ENCODE measurements around the gene TMEM187.

Gene TMEM187

DNA sequence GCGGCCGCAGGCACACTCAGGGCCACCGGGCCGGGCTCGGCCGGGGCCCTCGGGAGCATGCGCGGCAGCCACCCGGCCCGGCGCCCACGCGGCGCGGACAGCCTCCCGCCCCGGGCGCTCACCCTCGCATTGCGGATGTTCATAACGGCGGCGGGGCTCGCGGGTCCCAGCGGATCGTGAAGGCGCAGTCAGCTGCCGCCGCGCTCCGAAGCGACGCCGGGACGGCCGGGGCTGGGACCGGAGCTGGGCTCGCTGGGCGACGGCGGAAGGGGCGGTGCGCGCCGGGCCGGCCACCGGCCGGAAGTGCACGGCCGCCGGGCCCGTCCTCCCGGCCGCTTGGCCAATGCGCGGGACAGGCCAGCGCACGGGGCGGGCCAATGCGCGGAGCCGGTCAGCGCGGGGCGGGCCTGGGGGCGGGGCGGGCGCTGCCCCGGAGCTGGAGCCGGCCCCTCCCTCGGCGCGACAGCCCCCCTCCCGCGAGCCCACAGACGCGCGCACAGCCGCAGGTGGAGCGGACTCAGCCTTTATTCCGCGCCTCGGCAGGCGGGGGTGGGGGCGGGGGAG, 37.7 kb upstream of the TMEM187 start, which contains the start of gene NAA10:
Gene NAA10, minus strand, starts transcription at position 276 of the 564 bp plus-strand sequence. Its CDS starts 133 bp downstream, at position 143.
- in situ Hi-C loops (cut with HindIII; ENCODE audit: low sequenced_read_pairs) = no loop called here

DNA sequence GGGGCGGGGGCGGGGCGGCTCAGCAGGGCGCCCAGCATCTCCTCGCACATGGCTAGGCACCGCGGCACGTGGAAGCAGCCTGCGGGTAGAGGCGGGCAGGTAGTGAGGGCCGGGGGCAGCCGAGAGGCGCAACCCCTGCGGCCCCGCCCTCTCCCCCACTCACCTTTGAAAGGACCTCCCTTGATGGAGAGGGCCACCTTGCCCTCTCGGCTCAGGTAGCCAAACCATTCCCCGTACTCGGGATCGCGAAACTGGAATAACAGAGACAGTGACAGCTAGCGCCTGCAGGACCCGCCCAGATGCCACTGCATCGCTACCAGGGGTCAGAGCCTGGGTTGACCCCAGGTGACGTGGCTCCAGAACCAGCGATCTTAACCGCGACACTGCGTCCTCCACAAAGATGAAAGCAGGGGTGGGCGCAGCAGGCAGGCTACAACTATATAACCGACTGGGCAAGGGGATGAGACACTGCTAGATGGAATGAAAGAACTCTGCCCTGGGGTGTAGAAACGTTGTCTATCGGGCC, 37.2 kb upstream of the TMEM187 start:
- in situ Hi-C loops (cut with HindIII; ENCODE audit: low sequenced_read_pairs) = no loop called here

DNA sequence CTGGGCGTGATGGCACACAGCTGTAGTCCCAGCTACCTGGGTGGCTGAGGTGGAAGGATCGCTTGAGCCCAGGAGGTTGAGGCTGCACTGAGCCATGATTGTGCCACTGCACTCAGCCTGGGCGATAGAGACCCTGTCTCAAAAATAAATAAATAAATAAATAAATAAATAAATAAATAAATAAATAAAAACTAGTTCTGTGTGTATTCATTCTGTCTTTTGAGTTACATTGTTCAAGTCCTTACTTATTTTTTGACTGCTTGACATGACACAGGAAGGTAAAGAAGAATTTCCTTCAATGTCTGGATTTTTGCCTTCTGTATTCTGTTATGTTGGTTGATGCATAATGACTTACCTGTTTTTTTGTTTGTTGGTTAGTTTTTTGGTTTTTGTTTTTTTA, 35.5 kb upstream of the TMEM187 start:
- in situ Hi-C loops (cut with HindIII; ENCODE audit: low sequenced_read_pairs) = no loop called here

DNA sequence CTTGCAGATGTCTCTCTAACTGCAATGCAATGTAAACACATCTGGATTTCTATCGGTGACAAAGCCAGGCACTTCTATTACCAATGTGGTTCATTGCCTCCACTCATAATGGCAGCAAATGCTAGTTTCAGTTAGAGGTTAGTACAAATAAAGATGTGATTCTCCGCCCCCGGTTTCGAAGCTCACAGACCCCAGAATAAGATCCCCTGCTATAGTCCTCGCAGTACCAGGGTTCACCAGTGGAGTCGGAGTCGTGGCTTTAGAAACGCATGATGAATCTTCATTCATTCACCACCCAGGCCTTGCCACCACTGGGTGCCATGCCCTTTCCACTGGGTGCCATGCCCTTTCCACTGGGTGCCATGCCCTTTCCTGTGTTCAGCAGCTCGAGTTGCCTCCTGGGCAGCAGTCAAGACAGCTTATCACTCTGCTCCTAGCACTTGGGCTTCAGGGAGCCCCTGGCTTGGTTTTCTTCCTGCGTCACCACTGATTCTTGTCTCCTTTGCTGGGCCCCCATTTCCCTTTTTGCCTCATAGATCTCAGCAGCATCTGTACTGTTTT, 34.2 kb upstream of the TMEM187 start:
- in situ Hi-C loops (cut with HindIII; ENCODE audit: low sequenced_read_pairs) = no loop called here

DNA sequence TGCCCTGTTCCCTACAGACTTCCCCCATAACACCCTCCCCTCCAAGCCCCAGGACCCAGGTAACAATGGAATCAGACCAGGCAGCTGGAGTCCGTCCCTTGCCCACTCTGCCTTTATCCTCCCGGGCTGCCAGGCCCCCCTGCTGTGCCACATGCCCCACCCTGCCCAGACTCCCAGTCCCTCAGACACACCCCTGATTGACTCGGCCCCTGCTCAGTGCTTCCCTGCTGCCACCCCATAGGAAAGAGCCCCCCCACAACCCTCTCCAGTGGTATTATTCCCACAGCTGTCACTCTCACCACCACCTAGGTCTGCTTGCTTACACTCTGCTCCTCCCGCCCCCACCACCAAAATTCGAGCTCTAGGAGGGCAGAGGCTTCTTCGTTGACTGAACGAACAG, 33.0 kb upstream of the TMEM187 start:
- in situ Hi-C loops (cut with HindIII; ENCODE audit: low sequenced_read_pairs) = no loop called here

DNA sequence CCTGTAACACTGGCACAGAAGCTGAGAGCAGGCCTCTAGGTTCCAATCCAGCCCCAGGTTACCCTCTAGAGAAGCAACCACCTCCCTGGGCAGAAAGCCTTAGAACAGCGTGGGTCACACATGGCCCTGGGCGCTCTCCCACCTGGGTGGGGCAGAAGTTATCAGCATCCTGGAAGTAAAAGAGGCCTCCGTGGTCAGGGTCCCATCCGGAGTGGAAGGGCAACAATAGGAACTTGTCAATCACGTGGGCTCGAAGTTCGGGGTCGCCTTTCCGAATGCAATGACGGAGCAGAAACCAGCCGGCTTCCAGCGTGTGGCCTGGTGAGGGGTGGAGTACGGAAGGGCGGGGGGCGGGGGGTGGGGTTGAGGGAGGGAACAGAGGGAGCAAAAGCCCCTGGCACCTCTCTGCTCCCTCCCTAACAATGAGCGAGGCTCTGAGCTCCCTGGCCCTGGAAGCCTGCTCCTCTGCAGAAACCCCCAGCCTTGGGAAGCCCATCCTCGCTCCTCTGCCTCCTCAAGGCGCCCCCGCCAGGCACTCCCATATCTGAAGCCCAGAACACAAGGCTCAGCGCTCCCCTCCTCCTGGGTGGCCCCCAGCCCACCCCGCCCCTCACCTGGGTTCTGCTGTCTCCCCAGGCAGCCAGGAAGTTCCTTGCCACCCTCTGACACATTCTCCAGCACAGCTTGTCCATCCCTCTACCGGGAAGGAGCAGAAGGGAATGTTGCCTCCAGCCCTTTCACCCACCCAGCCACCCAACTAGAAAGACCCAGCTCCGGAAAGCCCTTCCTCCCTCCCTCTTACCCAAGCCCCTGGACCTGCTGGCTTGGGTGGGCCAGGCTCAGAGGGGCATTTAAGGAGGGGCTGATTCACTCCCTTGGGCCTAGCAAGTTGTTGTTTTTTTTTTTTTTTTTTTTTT, 31.0 kb upstream of the TMEM187 start:
- in situ Hi-C loops (cut with HindIII; ENCODE audit: low sequenced_read_pairs) = no loop called here

DNA sequence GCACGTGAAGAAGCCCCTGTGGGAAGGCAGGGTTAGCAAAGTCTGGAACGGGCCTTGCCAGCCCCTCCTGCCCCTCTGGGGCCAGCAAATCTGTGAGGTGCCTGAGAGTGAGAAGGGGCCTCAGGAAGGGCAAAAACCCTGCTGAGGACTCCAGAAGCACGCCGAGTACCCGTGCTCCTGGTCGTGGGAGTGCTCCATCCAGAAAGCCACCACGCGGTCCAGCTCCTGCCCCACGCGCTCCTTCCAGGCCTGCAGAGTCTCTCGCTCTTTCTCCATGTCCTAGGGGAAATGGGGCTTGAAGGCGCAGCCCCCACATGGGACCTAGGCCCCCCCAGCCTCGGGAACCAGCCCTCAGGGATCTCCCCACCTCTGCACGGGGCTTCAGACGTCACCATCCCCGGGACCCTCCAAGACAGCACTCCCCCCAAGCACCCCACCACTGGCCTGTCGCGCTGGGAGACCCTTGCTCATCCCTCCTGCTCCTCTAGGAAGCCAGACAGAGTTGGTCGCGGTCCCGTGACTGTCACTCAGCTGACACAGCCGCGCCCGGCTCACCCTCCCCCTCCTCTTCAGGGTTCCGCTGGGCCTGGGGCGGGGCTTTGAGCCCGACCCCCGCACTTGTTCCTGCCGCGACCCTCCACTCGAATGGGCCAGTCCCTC, 28.3 kb upstream of the TMEM187 start, which contains the start of gene RENBP:
Gene RENBP, minus strand, starts transcription at position 504 of the 660 bp plus-strand sequence. Its CDS starts 33 bp downstream, at position 471.
- in situ Hi-C loops (cut with HindIII; ENCODE audit: low sequenced_read_pairs) = no loop called here

DNA sequence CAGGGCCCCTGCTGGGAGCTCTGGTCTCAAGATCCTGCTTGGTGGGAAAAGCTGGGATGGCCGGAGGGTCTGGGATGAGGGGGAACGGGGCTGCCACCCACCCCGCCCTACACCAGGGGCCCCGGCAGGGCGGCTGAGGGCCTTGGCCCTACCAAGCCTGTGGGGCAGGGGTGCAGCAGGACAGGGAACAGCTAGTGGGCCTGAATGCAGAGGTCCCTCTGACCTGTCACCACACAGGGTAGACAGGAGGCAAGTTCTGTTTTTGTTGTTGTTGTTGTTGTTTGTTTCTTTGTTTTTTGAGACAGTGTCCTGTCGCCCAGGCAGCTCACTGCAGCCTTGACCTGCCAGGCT, 27.8 kb upstream of the TMEM187 start:
- in situ Hi-C loops (cut with HindIII; ENCODE audit: low sequenced_read_pairs) = no loop called here

DNA sequence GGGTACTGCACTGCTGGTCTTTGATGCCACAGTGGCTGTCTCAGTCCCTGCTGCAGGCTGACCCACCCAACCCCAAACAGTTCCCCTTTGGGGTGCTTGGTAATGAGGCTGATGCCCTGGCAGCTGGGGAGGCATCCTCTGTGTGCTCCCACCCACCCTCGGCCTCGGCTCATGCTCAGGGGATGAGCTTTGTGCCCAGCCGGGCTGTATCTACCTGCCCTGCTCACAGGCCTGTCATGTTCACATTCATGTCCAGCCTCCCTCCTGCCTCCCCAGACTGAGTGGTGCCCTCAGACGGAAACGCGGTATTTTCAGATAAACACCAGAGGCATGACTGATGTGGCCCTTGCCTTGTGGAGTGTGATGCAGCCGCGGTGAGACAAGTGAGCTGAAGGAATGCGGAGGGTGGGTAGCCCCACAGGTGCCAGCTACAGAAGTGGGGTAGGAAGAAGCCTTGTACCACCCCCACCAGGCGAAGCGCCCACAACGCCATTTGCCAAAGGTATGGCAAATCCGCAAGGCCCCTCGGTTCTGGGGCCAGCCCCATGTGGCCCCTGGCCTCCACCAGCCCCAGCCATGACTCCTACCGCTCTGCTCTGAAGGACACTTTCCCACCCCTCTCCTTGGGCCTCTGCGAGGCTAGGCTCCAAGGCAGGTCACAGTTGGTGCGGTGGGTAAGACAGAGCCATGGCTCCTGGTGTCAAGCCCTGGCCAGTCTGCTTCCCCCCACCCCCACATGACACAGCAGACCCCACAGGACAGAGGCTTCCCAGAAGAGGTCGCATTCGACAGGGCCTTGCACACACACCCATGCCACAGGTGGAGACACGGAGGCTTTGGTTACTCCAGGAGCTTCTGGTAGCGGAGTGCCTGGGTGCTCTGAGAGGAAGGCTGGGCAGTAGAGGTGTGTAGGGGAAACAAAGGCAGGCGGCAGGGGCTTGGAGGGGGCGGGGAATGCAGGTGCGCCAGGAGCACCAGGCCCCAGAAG, 26.3 kb upstream of the TMEM187 start:
- in situ Hi-C loops (cut with HindIII; ENCODE audit: low sequenced_read_pairs) = no loop called here

DNA sequence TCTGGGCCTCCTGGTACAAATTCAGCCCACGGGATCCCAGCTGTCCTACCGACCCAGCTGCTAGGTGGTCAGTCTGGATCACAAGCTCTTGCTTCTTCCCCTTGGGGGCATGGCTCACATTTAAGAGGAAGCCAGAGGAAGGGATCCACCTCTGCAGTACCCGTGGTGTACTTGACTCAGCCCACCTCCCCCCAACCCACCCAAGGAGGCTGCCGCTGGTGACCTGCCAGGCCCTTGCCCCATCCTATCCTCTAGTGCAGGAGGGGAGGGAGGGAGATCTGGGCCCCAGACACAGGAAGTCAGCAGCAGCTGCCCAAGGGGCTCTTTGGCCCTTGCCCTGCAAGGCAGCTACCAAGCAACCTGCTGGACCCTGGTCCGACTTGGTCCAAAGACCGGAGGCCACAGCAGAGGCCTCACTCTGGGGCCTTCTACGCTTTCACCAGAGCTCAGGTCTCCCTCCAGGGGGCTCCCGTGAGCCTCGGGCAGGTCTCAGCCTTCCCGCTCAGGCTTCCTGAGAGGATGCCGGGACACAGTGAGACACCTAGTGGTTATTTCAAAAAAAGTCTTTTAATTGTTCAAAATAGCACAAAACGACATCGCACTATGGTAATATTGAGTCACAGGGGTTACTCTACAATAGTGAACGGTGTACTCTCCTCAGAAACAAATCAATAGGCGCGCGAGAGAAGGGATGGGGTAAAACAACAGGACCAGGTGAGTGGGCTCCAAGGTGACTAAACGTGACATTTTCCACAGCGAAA, 25.4 kb upstream of the TMEM187 start:
- in situ Hi-C loops (cut with HindIII; ENCODE audit: low sequenced_read_pairs) = no loop called here

DNA sequence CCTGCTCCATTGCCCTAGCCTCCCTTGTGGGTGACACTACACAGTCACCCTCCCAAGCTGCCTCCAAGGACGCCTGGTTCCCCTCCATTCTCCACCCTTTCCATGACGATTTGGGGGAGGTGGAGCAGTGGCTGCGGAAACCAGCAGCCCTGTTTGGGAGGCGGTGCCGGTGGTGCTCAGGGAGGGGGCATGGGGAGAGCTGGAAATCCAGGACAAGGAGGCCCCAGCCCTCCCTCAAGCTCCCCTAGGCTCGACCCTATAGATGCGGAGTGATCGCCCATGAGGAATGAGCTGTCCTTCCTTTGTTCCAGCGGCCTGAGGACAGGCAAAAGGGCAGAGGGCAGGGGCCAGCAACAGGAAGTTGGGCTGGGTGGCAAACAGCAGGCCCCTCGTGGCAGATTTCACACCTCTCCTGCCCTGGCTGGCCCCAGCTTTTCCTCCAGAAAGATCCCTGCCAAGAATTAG, 24.5 kb upstream of the TMEM187 start:
- in situ Hi-C loops (cut with HindIII; ENCODE audit: low sequenced_read_pairs) = no loop called here

DNA sequence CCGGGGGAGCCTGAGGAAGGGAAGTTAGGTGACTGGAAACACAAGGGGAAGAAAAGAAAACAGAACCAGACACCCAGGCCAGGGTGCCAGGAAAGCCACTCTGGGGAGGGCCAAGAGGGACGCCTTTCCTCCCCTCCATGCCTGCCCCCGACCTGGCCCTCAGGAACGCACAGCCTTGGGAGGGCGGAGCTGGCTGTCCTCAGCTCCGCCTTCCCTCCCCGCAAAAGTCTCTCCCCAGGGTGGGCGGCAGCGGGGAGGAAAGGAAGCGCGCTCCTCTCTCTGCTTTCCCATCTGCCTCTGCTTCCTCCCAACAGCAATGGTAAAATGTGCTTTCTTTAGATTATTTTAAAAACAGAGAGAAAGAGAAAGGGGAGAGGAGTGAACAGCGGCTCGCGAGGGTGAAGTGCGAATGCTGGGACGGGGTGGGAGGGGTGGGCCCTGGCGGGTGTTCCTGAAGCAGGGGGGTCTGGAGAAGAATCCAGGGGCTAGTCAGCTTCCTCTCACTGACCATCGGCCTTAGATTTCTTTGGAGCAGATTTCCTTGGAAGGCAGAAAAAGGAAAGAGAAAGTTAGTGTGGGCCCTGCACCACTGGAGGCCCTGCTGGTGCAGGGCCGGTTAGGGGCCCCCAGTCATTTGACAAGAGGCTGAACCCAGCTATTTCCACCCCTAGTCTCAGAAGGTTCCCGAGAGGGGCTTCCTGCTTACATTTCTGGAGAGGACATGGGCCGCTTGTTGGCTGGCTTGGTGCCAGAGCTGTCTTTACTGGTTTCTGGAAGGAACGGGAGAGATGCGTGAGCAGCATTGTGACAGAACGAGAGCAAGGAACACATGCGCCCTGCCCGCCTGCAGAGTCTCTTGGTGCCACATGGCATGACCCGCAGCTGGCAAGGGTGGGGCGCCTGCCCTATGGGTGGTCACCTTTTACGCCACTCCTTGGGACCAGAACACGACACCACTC, 23.4 kb upstream of the TMEM187 start:
- in situ Hi-C loops (cut with HindIII; ENCODE audit: low sequenced_read_pairs) = no loop called here

DNA sequence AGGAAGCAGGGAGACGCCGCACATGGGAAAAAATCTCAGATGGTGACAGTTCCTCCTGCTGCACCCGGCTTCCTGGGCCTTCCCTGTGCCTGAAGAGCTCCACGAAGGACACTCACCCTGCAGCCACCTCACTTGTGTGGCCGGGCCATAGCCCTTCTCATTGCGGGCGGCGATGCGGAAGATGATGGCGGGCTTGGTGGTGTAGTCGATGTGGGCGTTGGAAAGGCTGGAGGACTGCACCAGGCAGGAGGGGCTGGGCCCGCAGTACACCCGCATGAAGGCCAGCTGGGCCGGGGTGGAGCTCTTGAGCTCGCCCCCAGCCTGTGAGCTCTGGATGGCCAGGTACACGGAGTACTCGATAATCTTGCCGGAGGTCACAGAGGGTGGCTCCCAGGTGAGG, 22.4 kb upstream of the TMEM187 start:
- in situ Hi-C loops (cut with HindIII; ENCODE audit: low sequenced_read_pairs) = no loop called here

DNA sequence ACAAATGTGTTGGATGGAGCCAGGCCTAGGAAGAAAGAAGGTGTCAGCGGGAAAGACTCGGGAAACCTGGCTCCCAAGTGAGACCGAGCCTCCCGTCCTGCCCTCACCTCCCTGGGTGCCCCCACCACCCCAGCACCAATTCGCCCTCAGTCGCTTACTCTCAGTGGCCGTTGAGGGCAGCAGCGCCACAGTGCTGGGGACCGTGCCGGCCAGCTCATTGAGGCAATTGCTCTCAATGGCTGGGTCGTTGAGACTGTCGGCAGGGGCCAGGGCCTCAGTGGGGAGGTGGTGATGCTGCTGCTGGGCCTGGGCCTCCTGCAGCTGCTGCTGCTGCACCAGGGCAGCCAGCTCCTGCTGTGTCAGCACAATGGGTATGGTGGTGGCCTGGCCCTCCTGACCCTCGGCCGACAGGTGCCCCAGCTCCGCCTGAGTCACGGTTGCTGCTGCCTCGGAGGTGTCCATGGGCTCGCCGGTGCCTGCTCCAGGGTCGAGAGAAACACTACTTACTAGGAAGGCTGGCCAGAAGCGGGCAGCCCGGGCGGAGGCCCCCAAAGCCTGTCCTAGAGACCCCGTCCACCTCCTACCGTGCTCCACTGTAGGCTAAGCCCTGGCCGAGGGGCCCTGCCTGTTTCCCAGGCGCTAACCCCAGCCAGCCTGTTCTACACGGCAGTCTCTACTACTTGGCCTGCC, 20.7 kb upstream of the TMEM187 start:
- in situ Hi-C loops (cut with HindIII; ENCODE audit: low sequenced_read_pairs) = no loop called here

DNA sequence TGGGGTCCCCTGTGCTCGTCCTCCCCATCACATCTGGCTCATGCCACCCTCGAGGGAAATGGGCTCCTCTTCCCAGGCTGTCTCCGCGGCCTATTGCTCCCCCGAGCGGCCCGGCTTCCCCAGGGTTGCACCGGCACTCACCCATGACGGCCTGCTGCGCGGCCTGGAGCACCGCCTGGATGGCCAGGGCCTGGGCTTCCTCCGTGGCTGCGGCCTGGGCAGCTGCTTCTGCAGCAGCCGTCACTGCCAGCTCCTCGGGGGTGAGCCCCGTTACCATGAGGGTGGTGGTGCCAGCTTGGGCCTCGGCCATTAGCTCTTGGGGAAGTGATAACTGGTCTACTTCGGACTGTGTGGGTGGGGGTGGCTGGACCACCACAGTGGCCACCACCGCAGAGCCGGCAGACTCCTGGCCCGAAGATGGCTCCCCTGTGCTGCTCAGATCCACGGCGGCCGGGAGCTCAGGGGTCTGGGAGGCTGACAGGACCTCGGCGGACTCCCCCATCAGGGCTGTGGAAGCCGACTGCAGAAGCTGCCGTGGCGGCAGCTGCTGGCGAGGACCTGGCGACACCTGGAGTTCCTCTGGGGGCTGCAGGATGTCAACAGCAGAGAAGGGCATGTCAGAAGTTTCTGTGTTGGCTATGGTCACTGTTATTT, 20.1 kb upstream of the TMEM187 start:
- in situ Hi-C loops (cut with HindIII; ENCODE audit: low sequenced_read_pairs) = no loop called here

DNA sequence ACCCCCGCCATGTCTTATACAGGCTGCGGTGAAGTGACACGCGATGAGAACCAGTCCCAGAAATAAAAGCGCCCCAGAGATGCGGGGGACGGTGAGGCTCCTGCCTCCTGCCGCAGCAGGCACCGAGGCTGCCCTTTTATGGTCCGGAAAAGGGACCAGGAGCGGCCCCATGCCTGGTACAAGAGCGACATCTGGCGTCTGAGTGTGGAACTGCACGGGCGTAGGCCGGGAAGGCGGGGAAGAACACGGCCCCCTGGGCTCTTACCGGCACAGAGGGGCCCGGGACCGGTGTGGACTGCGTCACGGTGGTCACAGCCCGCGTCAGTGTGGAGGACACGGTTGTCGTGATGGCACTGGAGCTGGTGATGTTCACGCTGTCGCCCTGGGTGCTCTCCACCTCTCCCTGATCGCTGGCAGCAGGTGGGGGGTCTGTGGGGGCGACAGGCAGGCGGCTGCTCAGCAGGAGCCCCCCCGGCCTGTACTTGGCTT, 19.2 kb upstream of the TMEM187 start:
- in situ Hi-C loops (cut with HindIII; ENCODE audit: low sequenced_read_pairs) = no loop called here
